ENCODE measurements around the gene USP9X.

USP9X gene

GRCh38 chrX:41137589-41137988, 52.3 kb downstream of the USP9X start:
- 0 out of 2 replicates have a peak, but pooled peaks cover 4% of the 10 kb centered on the region for H3K79me2 ChIP-seq (ENCODE audit: insufficient read depth, low read length)
- no peaks in the 10 kb centered on the region for H3K9me2 ChIP-seq (replicated peaks; ENCODE audit: insufficient read depth, low read length)
- no peak overlapping the region for H2AFZ ChIP-seq (ENCODE audit: low read depth, low read length, severe bottlenecking)
- H3K9ac ChIP-seq (ENCODE audit: low read length): no peak overlapping the region
- H3F3A ChIP-seq (ENCODE audit: insufficient read depth): no peaks in the 10 kb centered on the region
- no peaks in the 10 kb centered on the region for H3K27me3 ChIP-seq (ENCODE audit: low read length)
- no peak overlapping the region for H3K4me2 ChIP-seq (ENCODE audit: low read depth, low read length, poor library complexity, severe bottlenecking)
- TF ChIP-seq CTCF (IDR thresholded peaks at IDR 0.05; ENCODE audit: insufficient read depth, low read length, poor library complexity, severe bottlenecking) (no peak), EZH2phosphoT487 (conservative IDR thresholded peaks at IDR 0.05; ENCODE audit: low read length) (no peak)
- H3K4me3 ChIP-seq (ENCODE audit: insufficient read depth, low read length, poor library complexity, severe bottlenecking): no peak overlapping the region
- H4K20me1 ChIP-seq (ENCODE audit: low read depth, low read length): no peaks in the 10 kb centered on the region
- no peaks in the 10 kb centered on the region for H3K9me3 ChIP-seq (ENCODE audit: insufficient read depth, low read length)
- H3K27ac ChIP-seq (ENCODE audit: low read depth, low read length): no peak overlapping the region
- peaks cover 14% of the 10 kb centered on the region; the same call in 1 of the 2 replicates for H3K36me3 ChIP-seq (ENCODE audit: low read length)

- TF ChIP-seq CTCF (IDR thresholded peaks at IDR 0.05; ENCODE audit: insufficient read depth, low read length, poor library complexity, severe bottlenecking) (no peak), EZH2phosphoT487 (conservative IDR thresholded peaks at IDR 0.05; ENCODE audit: low read length) (no peak)
- H3K27ac ChIP-seq (ENCODE audit: low read depth, low read length): no peak overlapping the region
- 0 out of 2 replicates have a peak, but pooled peaks cover 4% of the 10 kb centered on the region for H3K79me2 ChIP-seq (ENCODE audit: insufficient read depth, low read length)
- no peaks in the 10 kb centered on the region for H3K27me3 ChIP-seq (ENCODE audit: low read length)
- no peaks in the 10 kb centered on the region; the same call in 1 of the 2 replicates for H3F3A ChIP-seq (ENCODE audit: insufficient read depth)
- no peak overlapping the region for H2AFZ ChIP-seq (ENCODE audit: low read depth, low read length, severe bottlenecking)
- H3K36me3 ChIP-seq (ENCODE audit: low read length): peaks cover 37% of the 10 kb centered on the region; the same call in 1 of the 2 replicates
- H3K9me3 ChIP-seq (ENCODE audit: insufficient read depth, low read length): no peaks in the 10 kb centered on the region
- H3K4me3 ChIP-seq (ENCODE audit: insufficient read depth, low read length, poor library complexity, severe bottlenecking): no peak overlapping the region
- H3K9ac ChIP-seq (ENCODE audit: low read length): no peak overlapping the region
- no peak overlapping the region for H3K4me2 ChIP-seq (ENCODE audit: low read depth, low read length, poor library complexity, severe bottlenecking)
- no peaks in the 10 kb centered on the region for H3K9me2 ChIP-seq (replicated peaks; ENCODE audit: insufficient read depth, low read length)
- no peaks in the 10 kb centered on the region for H4K20me1 ChIP-seq (ENCODE audit: low read depth, low read length)
Measured at GRCh38 chrX:41142130-41142910, 57.1 kb downstream of the USP9X start.

- Histone ChIP-seq H3K4me3 (ENCODE audit: insufficient read depth, low read length, poor library complexity, severe bottlenecking) (no peak overlapping the region), H2AFZ (ENCODE audit: low read depth, low read length, severe bottlenecking) (no peak overlapping the region), H3F3A (ENCODE audit: insufficient read depth) (no peaks in the 10 kb centered on the region; the same call in 1 of the 2 replicates), H3K27me3 (ENCODE audit: low read length) (no peaks in the 10 kb centered on the region), H3K4me2 (ENCODE audit: low read depth, low read length, poor library complexity, severe bottlenecking) (no peak overlapping the region), H3K27ac (ENCODE audit: low read depth, low read length) (no peak overlapping the region), H3K9ac (ENCODE audit: low read length) (no peak overlapping the region), H4K20me1 (ENCODE audit: low read depth, low read length) (no peaks in the 10 kb centered on the region), H3K9me3 (ENCODE audit: insufficient read depth, low read length) (no peaks in the 10 kb centered on the region), H3K79me2 (ENCODE audit: insufficient read depth, low read length) (no peaks in the 10 kb centered on the region), H3K36me3 (ENCODE audit: low read length) (peaks cover 37% of the 10 kb centered on the region; the same call in 1 of the 2 replicates), H3K9me2 (replicated peaks; ENCODE audit: insufficient read depth, low read length) (no peaks in the 10 kb centered on the region)
- TF ChIP-seq EZH2phosphoT487 (conservative IDR thresholded peaks at IDR 0.05; ENCODE audit: low read length) (no peak), CTCF (IDR thresholded peaks at IDR 0.05; ENCODE audit: insufficient read depth, low read length, poor library complexity, severe bottlenecking) (no peak)
Measured at GRCh38 chrX:41144873-41145272, 59.6 kb downstream of the USP9X start.
